ENCODE results near the gene PDIA4. TPM values are rescaled to one million over a fixed set of nuclear protein-coding genes. Genes with fewer than 3 reads are reported as not detected.

The PDIA4 gene
- 100 to 1,000 TPM in 1 of 4 donors, 10 to 100 TPM in 3; 40.6 to 105 (median 86.1) TPM for total RNA-seq

- no peaks in the 10 kb centered on the region for H3K9me3 ChIP-seq
- peak; percentile 91 for DNase-seq
- TF ChIP-seq POLR2A (IDR thresholded peaks at IDR 0.05) = peak in 3 of 4 donors; percentile 75 to 89 (median 87)
- peak in 5 of 6 experiments; percentile 12 to 45 (median 22) for TF ChIP-seq CTCF (IDR thresholded peaks at IDR 0.05)
- peaks cover 8 to 44% (median 24%) of the 10 kb centered on the region in 3 donors for H3K4me1 ChIP-seq
- intact Hi-C loops (cut with DNase I) = no loop called here
- H3K27ac ChIP-seq = peak within 1 kb of the TSS; percentile 83 to 97 (median 95)
- H3K27me3 ChIP-seq = no peaks in the 10 kb centered on the region
- WGBS, 2 donors = 0 to 1% methylated on average over 17 to 19 of the region's 87 CpGs
- H3K4me3 ChIP-seq = peak within 1 kb of the TSS; percentile 82 to 95 (median 87)
- peaks cover 0 to under 1% (median 0%) of the 10 kb centered on the region in 3 donors for H3K36me3 ChIP-seq
Measured at GRCh38 chr7:149028346-149029109, at the start of gene PDIA4. Gene PDIA4, minus strand, starts transcription at chr7:149028505. Its CDS starts 97 bp downstream, at chr7:149028408.

GRCh38 chr7:149077594-149077993 lies 49.3 kb upstream of the PDIA4 start:
- no peak for TF ChIP-seq POLR2A (IDR thresholded peaks at IDR 0.05)
- no peak for TF ChIP-seq CTCF (IDR thresholded peaks at IDR 0.05)
- Histone ChIP-seq H3K9me3 (no peaks in the 10 kb centered on the region), H3K4me1 (peaks cover 0 to 18% (median 5%) of the 10 kb centered on the region in 3 donors), H3K4me3 (no peak overlapping the region), H3K27me3 (no peaks in the 10 kb centered on the region), H3K27ac (no peak overlapping the region), H3K36me3 (peaks cover 0 to 17% (median 0%) of the 10 kb centered on the region in 3 donors)
- WGBS, 2 donors = 86 to 96% methylated on average over 9 of the region's 9 CpGs
- intact Hi-C loops (cut with DNase I) = no loop called here
- DNase-seq = no peak

- Histone ChIP-seq H3K9me3 (no peaks in the 10 kb centered on the region), H3K36me3 (peaks cover 15 to 40% (median 20%) of the 10 kb centered on the region in 3 donors), H3K4me3 (no peak overlapping the region), H3K4me1 (peaks cover 0 to 18% (median 5%) of the 10 kb centered on the region in 3 donors), H3K27me3 (no peaks in the 10 kb centered on the region), H3K27ac (peak overlapping the region; percentile 19 to 78 (median 62))
- no peak for TF ChIP-seq CTCF (IDR thresholded peaks at IDR 0.05)
- no peak for TF ChIP-seq POLR2A (IDR thresholded peaks at IDR 0.05)
- 88 to 100% methylated on average over 2 of the region's 2 CpGs for WGBS, 2 donors
- intact Hi-C loops (cut with DNase I) = no loop called here
- DNase-seq = no peak
Measured at GRCh38 chr7:149075286-149075685, 47.0 kb upstream of the PDIA4 start.

GRCh38 chr7:149074116-149074885 lies 46.0 kb upstream of the PDIA4 start:
- WGBS, 2 donors = 33 to 49% methylated on average over 3 of the region's 3 CpGs
- Histone ChIP-seq H3K27me3 (no peaks in the 10 kb centered on the region), H3K36me3 (peaks cover 15 to 39% (median 20%) of the 10 kb centered on the region in 3 donors), H3K4me1 (peaks cover 0 to 18% (median 5%) of the 10 kb centered on the region in 3 donors), H3K9me3 (no peaks in the 10 kb centered on the region), H3K27ac (peak overlapping the region; percentile 47 to 78 (median 62)), H3K4me3 (no peak overlapping the region)
- TF ChIP-seq POLR2A (IDR thresholded peaks at IDR 0.05) = no peak
- no peak for TF ChIP-seq CTCF (IDR thresholded peaks at IDR 0.05)
- no peak for DNase-seq
- intact Hi-C loops (cut with DNase I) = no loop called here

- intact Hi-C loops (cut with DNase I) = no loop called here
Measured at GRCh38 chr7:149072438-149072775, 44.1 kb upstream of the PDIA4 start.

More at GRCh38 chr7:149072438-149072775, 44.1 kb upstream of the PDIA4 start:
- TF ChIP-seq POLR2A (IDR thresholded peaks at IDR 0.05) (no peak), CTCF (IDR thresholded peaks at IDR 0.05) (no peak)
- peaks cover 15 to 49% (median 20%) of the 10 kb centered on the region in 3 donors for H3K36me3 ChIP-seq
- H3K4me1 ChIP-seq = peaks cover 0 to 18% (median 5%) of the 10 kb centered on the region in 3 donors
- WGBS, 2 donors = 78 to 91% methylated on average over 4 of the region's 4 CpGs
- H3K4me3 ChIP-seq = no peak overlapping the region
- no peaks in the 10 kb centered on the region for H3K9me3 ChIP-seq
- DNase-seq = no peak
- no peaks in the 10 kb centered on the region for H3K27me3 ChIP-seq
- H3K27ac ChIP-seq = peak overlapping the region in 1 of 4 donors; percentile 34

Measured in esophagus squamous epithelium (tissue), 5 donors.